HepG2 (cell line): ENCODE measurements around the gene NDNF. TPM values are rescaled to one million over a fixed set of nuclear protein-coding genes. Genes with fewer than 3 reads are reported as not detected.

Experiments used
- ATAC-seq: fragments of 200-7000 bp; cut with Tn5 transposase; 3 replicates; pipeline ENCODE4 v1.9.1; 2020; ENCODE audit warnings: mild to moderate bottlenecking, moderate library complexity
- BruUV-seq: library from RNA; stranded (reverse); fragments of 400-500 nt; replicated peaks from 2 replicates; lab custom pipeline; 2021; lab: Mats Ljungman, UMichigan
- CTCF ChIA-PET: fragments of 300-600 bp; formaldehyde crosslinking; extraction: SDS; loops from one replicate; lab custom pipeline; 2021; ENCODE audit warnings: low total read pairs, inconsistent platforms, low intra/inter-chr PET ratio; lab: Yijun Ruan, JAX
- POLR2A ChIA-PET: fragments of 350-600 bp; sonication (Branson Sonifier 250); formaldehyde crosslinking; loops from one replicate; lab custom pipeline; 2020; ENCODE audit warnings: antibody characterized with exemption, inconsistent platforms; lab: Yijun Ruan, JAX
- DNase-seq: peaks from one replicate; pipeline ENCODE4 v3.0.0-alpha.2; 2015; ENCODE audit warnings: low spot score
- FAIRE-seq: peaks from 3 replicates; lab custom pipeline; 2011; peaks lifted over from hg19 to GRCh38; lab: Jason Lieb, UNC
- H2AFZ ChIP-seq: one replicate; pipeline ENCODE4 v1.6.1; 2011; ENCODE audit warnings: low read length, inconsistent platforms
- H3K27ac ChIP-seq: fragments of 300-600 bp; 3 replicates; pipeline ENCODE4 v1.8.0; 2011; ENCODE audit warnings: mixed run types, mild to moderate bottlenecking, mixed read lengths, low read length, inconsistent platforms; ENCODE audit not compliant: insufficient read depth; ENCODE audit errors: extremely low read length
- H3K27me3 ChIP-seq, 2 experiments: fragments of 200-600 bp in 1 of 2; 2 replicates in 1 of 2; 3 replicates in 1 of 2; pipeline versions ENCODE4 v1.6.0 to v1.8.0; 2011; ENCODE audit warnings: low read length in 2 of 2, mild to moderate bottlenecking in 2 of 2, moderate library complexity in 2 of 2, inconsistent platforms in 1 of 2; ENCODE audit not compliant: insufficient read depth in 2 of 2, control insufficient read depth in 1 of 2
- H3K36me3 ChIP-seq, 2 experiments: fragments of 200-600 bp in 1 of 2; replicated peaks in 1 of 2; 2 replicates in 1 of 2; 3 replicates in 1 of 2; pipeline versions ENCODE4 v1.5.1 to v1.8.0; 2011; ENCODE audit warnings: low read length in 2 of 2, inconsistent platforms in 1 of 2; ENCODE audit not compliant: insufficient read depth in 2 of 2, control insufficient read depth in 1 of 2
- H3K4me1 ChIP-seq: 2 replicates; pipeline ENCODE4 v1.5.1; 2012; ENCODE audit warnings: low read length, inconsistent platforms; ENCODE audit not compliant: insufficient read depth
- H3K4me2 ChIP-seq: 2 replicates; pipeline ENCODE4 v1.6.0; 2011; ENCODE audit warnings: low read depth, low read length, inconsistent platforms
- H3K4me3 ChIP-seq, 3 experiments: fragments of 200-600 bp in 1 of 3; sonication (generic), shearing (Covaris generic) in 1 of 3; replicated peaks in 1 of 3; 2 replicates each; pipeline ENCODE4 v1.5.1; 2011 to 2016; ENCODE audit warnings: low read length in 3 of 3, inconsistent platforms in 2 of 3, low read depth in 2 of 3, mild to moderate bottlenecking in 2 of 3, control low read depth in 1 of 3, mixed read lengths in 1 of 3; ENCODE audit not compliant: insufficient read depth in 1 of 3
- H3K79me2 ChIP-seq: one replicate; pipeline ENCODE4 v1.6.1; 2011; ENCODE audit warnings: low read length, inconsistent platforms; ENCODE audit not compliant: insufficient read depth
- H3K9ac ChIP-seq: 2 replicates; pipeline ENCODE4 v1.6.0; 2011; ENCODE audit warnings: mild to moderate bottlenecking, low read depth, low read length, inconsistent platforms; ENCODE audit not compliant: insufficient read depth
- H3K9me3 ChIP-seq: 2 replicates; pipeline ENCODE4 v1.5.1; 2012; ENCODE audit warnings: mild to moderate bottlenecking, low read length
- H4K20me1 ChIP-seq: 2 replicates; pipeline ENCODE4 v1.6.0; 2011; ENCODE audit warnings: inconsistent platforms, mild to moderate bottlenecking, low read length, moderate library complexity; ENCODE audit not compliant: insufficient read depth
- AKAP8 ChIP-seq: sonication (generic); formaldehyde crosslinking; IDR thresholded peaks from 2 replicates; pipeline ENCODE4 v1.5.1; 2020; ENCODE audit warnings: mild to moderate bottlenecking, missing genetic modification reagents
- AKNA ChIP-seq: sonication (generic); formaldehyde crosslinking; IDR thresholded peaks from 2 replicates; pipeline ENCODE4 v1.4.0; 2020; ENCODE audit warnings: missing genetic modification reagents, borderline replicate concordance
- HOXA3 ChIP-seq: sonication (generic); formaldehyde crosslinking; IDR thresholded peaks from 2 replicates; pipeline ENCODE4 v1.5.0; 2020; ENCODE audit warnings: missing genetic modification reagents
- MLX ChIP-seq: IDR thresholded peaks from 2 replicates; pipeline ENCODE4 v1.6.1; 2016
- MNT ChIP-seq: fragments of 450-650 bp; IDR thresholded peaks from 2 replicates; pipeline ENCODE4 v1.6.1; 2016
- NR3C1 ChIP-seq: sonication (generic); formaldehyde crosslinking; IDR thresholded peaks from 2 replicates; pipeline ENCODE4 v1.4.0; 2020; ENCODE audit warnings: missing genetic modification reagents
- RFX1 ChIP-seq: fragments of 450-650 bp; IDR thresholded peaks from 2 replicates; pipeline ENCODE4 v1.6.1; 2017
- SCMH1 ChIP-seq: sonication (generic); formaldehyde crosslinking; IDR thresholded peaks from 2 replicates; pipeline ENCODE4 v1.9.0; 2021; ENCODE audit warnings: missing genetic modification reagents, mild to moderate bottlenecking, borderline replicate concordance
- WIZ ChIP-seq: sonication (generic); formaldehyde crosslinking; IDR thresholded peaks from 2 replicates; pipeline ENCODE4 v1.5.1; 2020; ENCODE audit warnings: mild to moderate bottlenecking, missing genetic modification reagents
- ZBTB21 ChIP-seq: sonication (generic); formaldehyde crosslinking; IDR thresholded peaks from 2 replicates; pipeline ENCODE4 v1.4.0; 2020; ENCODE audit warnings: missing genetic modification reagents
- ZNF275 ChIP-seq: sonication (generic); formaldehyde crosslinking; IDR thresholded peaks from 2 replicates; pipeline ENCODE4 v1.8.0; 2022; ENCODE audit warnings: missing genetic modification reagents, mild to moderate bottlenecking, inconsistent platforms, borderline replicate concordance
- ZNF839 ChIP-seq: sonication (generic); formaldehyde crosslinking; IDR thresholded peaks from 2 replicates; pipeline ENCODE4 v1.4.0; 2020; ENCODE audit warnings: missing genetic modification reagents, mild to moderate bottlenecking, borderline replicate concordance
- ZNF891 ChIP-seq: sonication (generic); formaldehyde crosslinking; IDR thresholded peaks from 2 replicates; pipeline ENCODE4 v1.5.0; 2020; ENCODE audit warnings: mild to moderate bottlenecking, missing genetic modification reagents
- ZSCAN21 ChIP-seq: sonication (generic); formaldehyde crosslinking; IDR thresholded peaks from 2 replicates; pipeline ENCODE4 v1.8.0; 2022; ENCODE audit warnings: mild to moderate bottlenecking, missing genetic modification reagents, moderate library complexity, borderline replicate concordance
- WGBS: methylation state at CpG from one replicate; pipeline ENCODE4 v1.1.6; 2017; ENCODE audit warnings: low lambda C conversion rate; 5-methylcytosine and 5-hydroxymethylcytosine counted together
- in situ Hi-C: cut with HindIII; loops from 2 replicates; pipeline ENCODE4 v1.10.0; 2017; ENCODE audit warnings: low pct_unique_long_range_greater_than_20kb; ENCODE audit not compliant: extremely low pct_ligation_motif_present
- intact Hi-C: fragments of 100-400 bp; cut with micrococcal nuclease; formaldehyde crosslinking; loops from one replicate; pipeline ENCODE4 v1.10.0; 2022; ENCODE audit not compliant: unreplicated experiment
- polyA plus RNA-seq, 8 experiments: library from polyadenylated mRNA; depleted of rRNA in 3 of 8; stranded (reverse) in 7 of 8; unstranded in 1 of 8; fragments of >200 nt; fragmentation: Illumina TruSeq in 4 of 8; extraction: Trizol in 4 of 8; gene quantifications; 2 replicates each; pipeline versions ENCODE4 v1.2.1 to v1.2.3, GENCODE V29; 2011 to 2016; ENCODE audit warnings: low read depth in 4 of 8, missing spikeins in 1 of 8, mixed read lengths in 1 of 8; ENCODE audit not compliant: insufficient read depth in 1 of 8
- total RNA-seq, 5 experiments: library from RNA; depleted of rRNA; stranded (reverse); fragments of >200 nt; fragmentation: Illumina TruSeq; extraction: Trizol; gene quantifications; 2 replicates each; pipeline ENCODE4 v1.2.3, GENCODE V29; 2016; ENCODE audit warnings: low read depth in 1 of 5

NDNF gene
- total and polyA plus RNA-seq, 2 of the 13 experiments (the other 11 are each of a cell fraction or from before 2014, with no cell fraction given) = not detected

GRCh38 chr4:121062521-121062920, 9.8 kb downstream of the NDNF start:
- Histone ChIP-seq H3K9ac (no peak overlapping the region), H3K36me3 (no peaks in the 10 kb centered on the region), H3K27ac (no peak overlapping the region), H3K79me2 (no peaks in the 10 kb centered on the region), H3K4me3 (no peak overlapping the region), H2AFZ (no peak overlapping the region), H3K9me3 (no peaks in the 10 kb centered on the region), H4K20me1 (no peaks in the 10 kb centered on the region), H3K4me2 (no peak overlapping the region), H3K4me1 (no peaks in the 10 kb centered on the region), H3K27me3 (no peaks in the 10 kb centered on the region)
- WGBS = 6% methylated on average over 5 of the region's 5 CpGs
- TF ChIP-seq MLX (no peak), ZNF839 (CRISPR knock-in tag) (no peak), SCMH1 (CRISPR knock-in tag) (no peak), ZBTB21 (CRISPR knock-in tag) (no peak), MNT (no peak), WIZ (no peak), RFX1 (no peak), ZNF891 (CRISPR knock-in tag) (no peak), NR3C1 (CRISPR knock-in tag) (no peak), AKNA (no peak), ZSCAN21 (CRISPR knock-in tag) (no peak), ZNF275 (CRISPR knock-in tag) (no peak), HOXA3 (CRISPR knock-in tag) (no peak), AKAP8 (CRISPR knock-in tag) (no peak)
- no peak for DNase-seq
- no TSS peak for BruUV-seq
- ATAC-seq = no peak
- intact Hi-C loops (no loop called here), in situ Hi-C loops (no loop called here)
- FAIRE-seq = no peak
- ChIA-PET CTCF (no interaction called here), POLR2A (no interaction called here)
